ENCODE data around the gene LCOR.

DNA sequence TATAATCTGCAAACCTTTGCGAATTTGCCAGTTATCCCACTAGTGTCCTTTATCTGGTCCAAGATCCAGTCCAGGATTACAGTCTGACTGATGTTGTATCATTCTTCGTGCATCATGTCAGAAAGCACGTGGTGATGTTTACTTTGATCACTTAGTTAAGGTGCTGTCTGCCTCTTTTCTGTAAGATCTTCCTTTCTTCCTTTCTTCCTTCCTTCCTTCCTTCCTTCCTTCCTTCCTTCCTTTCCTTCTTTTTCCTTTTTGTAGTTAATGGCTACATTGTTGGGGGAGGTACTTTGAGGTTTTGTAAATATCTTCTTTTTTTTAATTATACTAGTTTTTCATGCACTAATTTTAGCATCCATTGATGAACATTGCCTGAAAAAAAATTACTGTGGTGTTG lies 80.3 kb downstream of the LCOR start:
- TF ChIP-seq, protein P1, sequence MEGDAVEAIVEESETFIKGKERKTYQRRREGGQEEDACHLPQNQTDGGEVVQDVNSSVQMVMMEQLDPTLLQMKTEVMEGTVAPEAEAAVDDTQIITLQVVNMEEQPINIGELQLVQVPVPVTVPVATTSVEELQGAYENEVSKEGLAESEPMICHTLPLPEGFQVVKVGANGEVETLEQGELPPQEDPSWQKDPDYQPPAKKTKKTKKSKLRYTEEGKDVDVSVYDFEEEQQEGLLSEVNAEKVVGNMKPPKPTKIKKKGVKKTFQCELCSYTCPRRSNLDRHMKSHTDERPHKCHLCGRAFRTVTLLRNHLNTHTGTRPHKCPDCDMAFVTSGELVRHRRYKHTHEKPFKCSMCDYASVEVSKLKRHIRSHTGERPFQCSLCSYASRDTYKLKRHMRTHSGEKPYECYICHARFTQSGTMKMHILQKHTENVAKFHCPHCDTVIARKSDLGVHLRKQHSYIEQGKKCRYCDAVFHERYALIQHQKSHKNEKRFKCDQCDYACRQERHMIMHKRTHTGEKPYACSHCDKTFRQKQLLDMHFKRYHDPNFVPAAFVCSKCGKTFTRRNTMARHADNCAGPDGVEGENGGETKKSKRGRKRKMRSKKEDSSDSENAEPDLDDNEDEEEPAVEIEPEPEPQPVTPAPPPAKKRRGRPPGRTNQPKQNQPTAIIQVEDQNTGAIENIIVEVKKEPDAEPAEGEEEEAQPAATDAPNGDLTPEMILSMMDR (IDR thresholded peaks at IDR 0.05; ENCODE audit: low read depth, low read length): no peak
- TF ChIP-seq POLR2A (IDR thresholded peaks at IDR 0.05; ENCODE audit: extremely low read depth, insufficient read length) (no peak), MYC (IDR thresholded peaks at IDR 0.05; ENCODE audit: low read depth, low read length) (no peak)
- TF ChIP-seq, protein P2, sequence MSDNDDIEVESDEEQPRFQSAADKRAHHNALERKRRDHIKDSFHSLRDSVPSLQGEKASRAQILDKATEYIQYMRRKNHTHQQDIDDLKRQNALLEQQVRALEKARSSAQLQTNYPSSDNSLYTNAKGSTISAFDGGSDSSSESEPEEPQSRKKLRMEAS (IDR thresholded peaks at IDR 0.05; ENCODE audit: low read depth, low read length): no peak

Measured in NB4 (cell line).